Progenitor cell of endocrine pancreas (in vitro differentiated cells): ENCODE results near the gene ZNF37A. TPM values are rescaled to one million over a fixed set of nuclear protein-coding genes. Genes with fewer than 3 reads are reported as not detected.
"Not testable (repeated sequence)": the region's sequence is repeated elsewhere in the genome, so short reads cannot be mapped to it uniquely, and the experiment has no call there.

Experiments used
- DNase-seq: peaks from one replicate; pipeline ENCODE4 v3.0.0; 2021; ENCODE audit warnings: low spot score; ENCODE audit not compliant: unreplicated experiment
- H3K27ac Mint-ChIP-seq: 2 replicates; pipeline ENCODE4 v1.8.0; 2021; ENCODE audit warnings: mild to moderate bottlenecking, moderate library complexity, mixed read lengths
- H3K27me3 Mint-ChIP-seq: 2 replicates; pipeline ENCODE4 v1.8.0; 2021; ENCODE audit warnings: mixed read lengths
- H3K36me3 Mint-ChIP-seq: 2 replicates; pipeline ENCODE4 v1.8.0; 2022; ENCODE audit warnings: mixed read lengths; ENCODE audit not compliant: insufficient read depth
- H3K4me1 Mint-ChIP-seq: 2 replicates; pipeline ENCODE4 v1.8.0; 2021; ENCODE audit warnings: low read depth, mixed read lengths
- H3K4me3 Mint-ChIP-seq: 2 replicates; pipeline ENCODE4 v1.8.0; 2021; ENCODE audit warnings: low read depth, mild to moderate bottlenecking, moderate library complexity, mixed read lengths
- H3K9me3 Mint-ChIP-seq: 2 replicates; pipeline ENCODE4 v1.8.0; 2021; ENCODE audit warnings: low read depth, mixed read lengths
- CTCF ChIP-seq: fragments of 200-600 bp; sonication (generic); IDR thresholded peaks from one replicate; pipeline ENCODE4 v1.5.0; 2021; ENCODE audit warnings: antibody characterized with exemption, mild to moderate bottlenecking; ENCODE audit not compliant: unreplicated experiment
- total RNA-seq: library from RNA; stranded (reverse); gene quantifications from 2 replicates; pipeline ENCODE4 v1.2.1, GENCODE V29; 2021

ZNF37A gene
- total RNA-seq, 1 donor from 2014 or later = 18.8 TPM

- no peaks in the 10 kb centered on the region for H3K27me3 Mint-ChIP-seq
- no peaks in the 10 kb centered on the region for H3K4me1 Mint-ChIP-seq
- H3K36me3 Mint-ChIP-seq = peaks cover 20% of the 10 kb centered on the region
- peaks cover 68% of the 10 kb centered on the region for H3K9me3 Mint-ChIP-seq
- H3K4me3 Mint-ChIP-seq = no peak overlapping the region
- H3K27ac Mint-ChIP-seq = no peak overlapping the region
- TF ChIP-seq CTCF = no peak
- DNase-seq = no peak
Measured at GRCh38 chr10:38127812-38128211, 33.7 kb downstream of the ZNF37A start.

DNA sequence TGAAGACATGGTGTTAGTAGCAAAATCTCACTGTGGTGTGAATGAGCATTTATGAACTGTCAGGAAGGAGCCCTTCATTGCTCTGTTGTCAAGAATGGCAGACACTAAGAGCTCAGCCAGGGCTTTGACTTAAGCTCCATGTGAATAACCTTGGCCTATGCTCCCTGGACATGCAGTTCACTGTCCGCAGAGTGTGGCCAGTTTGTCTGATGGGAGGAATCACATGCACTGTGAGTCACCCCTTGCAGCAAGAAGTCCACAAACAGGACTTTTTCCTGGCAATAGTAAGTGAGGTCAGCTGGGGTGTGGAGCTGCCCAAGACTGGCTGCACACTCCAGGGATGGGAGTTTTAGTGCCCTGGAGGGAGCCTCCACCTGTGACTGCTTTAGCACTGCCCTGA is 49.5 kb downstream of the ZNF37A start:
- Mint-ChIP-seq H3K4me1 (no peaks in the 10 kb centered on the region), H3K36me3 (peaks cover 16% of the 10 kb centered on the region), H3K9me3 (peaks cover 67% of the 10 kb centered on the region), H3K27ac (no peak overlapping the region), H3K4me3 (no peak overlapping the region), H3K27me3 (no peaks in the 10 kb centered on the region)
- TF ChIP-seq CTCF = no peak
- DNase-seq = no peak

- no peaks in the 10 kb centered on the region for H3K4me1 Mint-ChIP-seq
- TF ChIP-seq CTCF = no peak
- H3K27ac Mint-ChIP-seq = no peak overlapping the region
- H3K36me3 Mint-ChIP-seq = peaks cover 12% of the 10 kb centered on the region
- H3K9me3 Mint-ChIP-seq = peaks cover 63% of the 10 kb centered on the region
- no peak overlapping the region for H3K4me3 Mint-ChIP-seq
- DNase-seq = no peak
- H3K27me3 Mint-ChIP-seq = no peaks in the 10 kb centered on the region
Measured at GRCh38 chr10:38146579-38147333, 52.6 kb downstream of the ZNF37A start.

GRCh38 chr10:38147686-38148085 is 53.5 kb downstream of the ZNF37A start:
- no peak overlapping the region for H3K27ac Mint-ChIP-seq
- peaks cover 58% of the 10 kb centered on the region for H3K9me3 Mint-ChIP-seq
- H3K27me3 Mint-ChIP-seq = no peaks in the 10 kb centered on the region
- H3K4me3 Mint-ChIP-seq = no peak overlapping the region
- no peaks in the 10 kb centered on the region for H3K4me1 Mint-ChIP-seq
- TF ChIP-seq CTCF = no peak
- no peak for DNase-seq
- peaks cover 11% of the 10 kb centered on the region for H3K36me3 Mint-ChIP-seq

DNA sequence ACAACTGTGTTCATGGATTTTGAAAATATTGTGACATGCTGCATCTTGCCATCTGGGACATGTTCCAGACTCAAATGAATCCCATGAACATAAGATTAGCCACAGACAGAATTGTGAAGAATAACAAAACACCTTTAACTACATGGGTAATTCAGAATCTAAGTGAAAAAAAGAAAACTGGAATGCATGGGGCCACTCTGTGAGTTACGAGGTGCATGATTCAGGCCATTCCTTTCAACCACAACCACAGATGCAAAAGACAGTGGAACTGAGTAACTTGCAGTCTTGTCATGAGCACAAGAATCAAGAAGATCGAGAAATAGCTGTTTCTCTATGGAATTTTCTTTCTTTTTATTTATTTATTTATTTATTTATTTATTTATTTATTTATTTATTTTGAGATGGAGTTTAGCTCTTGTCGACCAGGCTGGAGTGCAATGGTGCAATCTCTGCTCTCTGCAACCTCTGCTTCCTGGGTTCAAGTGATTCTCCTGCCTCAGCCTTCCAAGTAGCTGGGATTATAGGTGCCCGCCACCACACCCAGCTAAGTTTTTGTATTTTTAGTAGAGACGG is 56.8 kb downstream of the ZNF37A start:
- H3K36me3 Mint-ChIP-seq, DNase-seq, H3K27me3 Mint-ChIP-seq, H3K27ac Mint-ChIP-seq, H3K4me1 Mint-ChIP-seq, H3K4me3 Mint-ChIP-seq: not testable (repeated sequence)
- peaks cover 50% of the 10 kb centered on the region for H3K9me3 Mint-ChIP-seq
